SK-N-MC (cell line): ENCODE data around the gene PTGDS.

ENCODE experiments used
- EZH2 ChIP-seq: fragments of 200-600 bp; sonication (generic); IDR thresholded peaks from one replicate; pipeline ENCODE4 v1.6.1; 2017; ENCODE audit warnings: antibody characterized with exemption
- POLR2AphosphoS5 ChIP-seq: IDR thresholded peaks from 2 replicates; pipeline ENCODE4 v1.6.1; 2012; ENCODE audit warnings: mild to moderate bottlenecking, low read depth, low read length, borderline replicate concordance

- TF ChIP-seq POLR2AphosphoS5 (no peak), EZH2 (no peak)
Measured at GRCh38 chr9:136997371-136997770, 20.1 kb downstream of the PTGDS start.
